Endodermal cell (in vitro differentiated cells): ENCODE measurements around the gene EPHA2. TPM values are rescaled to one million over a fixed set of nuclear protein-coding genes. Genes with fewer than 3 reads are reported as not detected.

Source experiments
- DNase-seq: peaks from one replicate; pipeline ENCODE4 v3.0.0-alpha.2; 2017
- H3K27ac ChIP-seq: 2 replicates; pipeline ENCODE4 v1.5.1; 2013; ENCODE audit warnings: mild to moderate bottlenecking, low read depth, low read length, moderate library complexity
- H3K27me3 ChIP-seq: 2 replicates; pipeline ENCODE4 v1.6.1; 2013; ENCODE audit warnings: mild to moderate bottlenecking, low read length, moderate library complexity; ENCODE audit not compliant: insufficient read depth, control insufficient read depth, poor library complexity, severe bottlenecking
- H3K36me3 ChIP-seq: 2 replicates; pipeline ENCODE4 v1.7.0; 2013; ENCODE audit warnings: mild to moderate bottlenecking, low read length, moderate library complexity; ENCODE audit not compliant: control insufficient read depth, insufficient read depth
- H3K4me1 ChIP-seq: one replicate; pipeline ENCODE4 v1.7.0; 2013; ENCODE audit warnings: low read length; ENCODE audit not compliant: control insufficient read depth, insufficient read depth
- H3K4me3 ChIP-seq: 2 replicates; pipeline ENCODE4 v1.5.1; 2013; ENCODE audit warnings: mild to moderate bottlenecking, low read length, moderate library complexity
- H3K9ac ChIP-seq: 2 replicates; pipeline ENCODE4 v1.6.1; 2013; ENCODE audit warnings: mild to moderate bottlenecking, low read length, moderate library complexity; ENCODE audit not compliant: poor library complexity, severe bottlenecking; ENCODE audit errors: extremely low read depth
- H3K9me3 ChIP-seq: 2 replicates; pipeline ENCODE4 v1.6.1; 2013; ENCODE audit warnings: mild to moderate bottlenecking, low read length, moderate library complexity; ENCODE audit not compliant: control insufficient read depth
- H3K27ac Mint-ChIP-seq: 2 replicates; pipeline ENCODE4 v1.8.0; 2020; ENCODE audit warnings: mixed read lengths
- H3K27me3 Mint-ChIP-seq: 2 replicates; pipeline ENCODE4 v1.8.0; 2021; ENCODE audit warnings: mild to moderate bottlenecking, mixed read lengths; ENCODE audit not compliant: insufficient read depth
- H3K36me3 Mint-ChIP-seq: 2 replicates; pipeline ENCODE4 v1.8.0; 2020; ENCODE audit warnings: low read depth, mixed read lengths
- H3K4me1 Mint-ChIP-seq: 2 replicates; pipeline ENCODE4 v1.8.0; 2020; ENCODE audit warnings: mixed read lengths
- H3K4me3 Mint-ChIP-seq: 2 replicates; pipeline ENCODE4 v1.8.0; 2020; ENCODE audit warnings: mild to moderate bottlenecking, moderate library complexity, mixed read lengths
- H3K9me3 Mint-ChIP-seq: 2 replicates; pipeline ENCODE4 v1.8.0; 2020; ENCODE audit warnings: mild to moderate bottlenecking, mixed read lengths
- WGBS, 2 experiments: methylation state at CpG; one replicate each; pipeline versions ENCODE4 v1.1.5 to v1.1.7; 2013; ENCODE audit warnings: missing lambda C conversion rate in 2 of 2, mixed read lengths in 1 of 2; ENCODE audit not compliant: insufficient coverage in 1 of 2, insufficient read length in 1 of 2; 5-methylcytosine and 5-hydroxymethylcytosine counted together
- total RNA-seq, 2 donors: library from RNA; stranded (reverse); fragmentation: NEBNext Ultra II Directional in 1 of 2; extraction: Animal tissue kit (Norgen Biotek cat#: 25700) in 1 of 2; gene quantifications; 2 replicates in 1 of 2; 3 replicates in 1 of 2; pipeline ENCODE4 v1.2.1, GENCODE V29; 2021
- TF ChIP-seq, protein P1 (sequence below): fragments of 200-600 bp; sonication (generic); conservative IDR thresholded peaks from 2 replicates; pipeline ENCODE4 v1.5.0; 2021; ENCODE audit warnings: antibody characterized with exemption, mild to moderate bottlenecking

Gene EPHA2
- total RNA-seq, 2 donors from 2014 or later = 56.5 to 64.3 TPM

DNA sequence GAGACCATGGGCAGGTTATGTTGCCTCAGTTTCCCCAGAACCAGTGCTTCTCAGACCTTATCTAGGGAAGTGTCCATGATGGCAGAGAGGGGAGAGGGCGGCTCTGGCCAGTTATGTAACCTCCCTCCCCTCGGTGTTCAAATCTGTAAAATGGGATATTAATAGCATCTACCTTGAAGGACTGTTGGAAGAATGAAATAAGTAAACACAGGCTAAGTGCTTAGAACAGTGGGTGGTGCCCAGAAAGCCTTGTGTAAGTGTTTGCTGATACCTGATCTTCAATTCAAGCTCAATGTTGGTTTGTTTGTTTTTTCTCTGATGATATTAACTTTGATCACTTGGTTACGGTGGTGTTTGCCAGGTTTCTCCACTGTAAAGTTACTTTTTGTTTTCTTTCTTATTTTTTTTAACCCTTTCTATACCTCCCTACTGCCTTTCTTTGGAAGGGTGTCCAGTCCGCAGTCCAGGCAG is 34.9 kb downstream of the EPHA2 start:
- WGBS, 2 experiments = 79 to 93% methylated on average over 2 to 4 of the region's 4 CpGs
- Histone ChIP-seq H3K36me3 (peaks cover 33% of the 10 kb centered on the region), H3K27ac (no peak overlapping the region), H3K4me3 (no peak overlapping the region), H3K27me3 (no peaks in the 10 kb centered on the region), H3K9ac (no peak overlapping the region), H3K4me1 (peaks cover 25% of the 10 kb centered on the region), H3K9me3 (no peaks in the 10 kb centered on the region)
- H3K27ac Mint-ChIP-seq = peak overlapping the region; percentile 75
- DNase-seq = no peak
- no peaks in the 10 kb centered on the region for H3K9me3 Mint-ChIP-seq
- peaks cover 62% of the 10 kb centered on the region for H3K4me1 Mint-ChIP-seq
- H3K4me3 Mint-ChIP-seq = no peak overlapping the region
- peaks cover 25% of the 10 kb centered on the region for H3K36me3 Mint-ChIP-seq
- TF ChIP-seq, protein P1, sequence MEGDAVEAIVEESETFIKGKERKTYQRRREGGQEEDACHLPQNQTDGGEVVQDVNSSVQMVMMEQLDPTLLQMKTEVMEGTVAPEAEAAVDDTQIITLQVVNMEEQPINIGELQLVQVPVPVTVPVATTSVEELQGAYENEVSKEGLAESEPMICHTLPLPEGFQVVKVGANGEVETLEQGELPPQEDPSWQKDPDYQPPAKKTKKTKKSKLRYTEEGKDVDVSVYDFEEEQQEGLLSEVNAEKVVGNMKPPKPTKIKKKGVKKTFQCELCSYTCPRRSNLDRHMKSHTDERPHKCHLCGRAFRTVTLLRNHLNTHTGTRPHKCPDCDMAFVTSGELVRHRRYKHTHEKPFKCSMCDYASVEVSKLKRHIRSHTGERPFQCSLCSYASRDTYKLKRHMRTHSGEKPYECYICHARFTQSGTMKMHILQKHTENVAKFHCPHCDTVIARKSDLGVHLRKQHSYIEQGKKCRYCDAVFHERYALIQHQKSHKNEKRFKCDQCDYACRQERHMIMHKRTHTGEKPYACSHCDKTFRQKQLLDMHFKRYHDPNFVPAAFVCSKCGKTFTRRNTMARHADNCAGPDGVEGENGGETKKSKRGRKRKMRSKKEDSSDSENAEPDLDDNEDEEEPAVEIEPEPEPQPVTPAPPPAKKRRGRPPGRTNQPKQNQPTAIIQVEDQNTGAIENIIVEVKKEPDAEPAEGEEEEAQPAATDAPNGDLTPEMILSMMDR = no peak
- H3K27me3 Mint-ChIP-seq = no peaks in the 10 kb centered on the region

DNA sequence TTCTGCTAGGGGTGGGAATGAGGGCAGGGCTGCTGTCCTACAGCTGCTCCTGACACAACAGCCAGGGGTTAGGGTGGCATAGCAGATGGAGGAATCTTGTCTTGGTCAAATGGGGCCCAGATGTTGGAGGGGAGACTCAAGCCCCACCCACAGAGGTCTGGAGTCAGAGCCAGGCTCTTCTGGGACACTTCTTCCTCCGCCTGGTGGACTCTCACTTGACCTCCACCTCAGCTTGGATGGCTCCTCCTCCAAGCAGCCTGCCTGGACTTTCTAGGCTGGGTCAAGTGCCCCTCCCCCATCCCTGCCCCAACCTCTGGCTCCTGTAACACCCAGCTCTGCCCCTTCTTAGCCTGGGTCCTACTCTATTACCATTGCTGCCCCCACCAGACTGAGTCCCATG is 35.5 kb downstream of the EPHA2 start:
- peaks cover 66% of the 10 kb centered on the region for H3K4me1 Mint-ChIP-seq
- no peaks in the 10 kb centered on the region for H3K9me3 ChIP-seq
- H3K36me3 Mint-ChIP-seq = peaks cover 21% of the 10 kb centered on the region
- H3K27me3 ChIP-seq = no peaks in the 10 kb centered on the region
- no peak overlapping the region for H3K4me3 ChIP-seq
- H3K9me3 Mint-ChIP-seq = no peaks in the 10 kb centered on the region
- no peaks in the 10 kb centered on the region for H3K27me3 Mint-ChIP-seq
- TF ChIP-seq, protein P1 = no peak
- WGBS, 2 experiments = 88 to 94% methylated on average over 1 of the region's 1 CpG
- DNase-seq = peak; percentile 88
- no peak overlapping the region for H3K27ac ChIP-seq
- H3K36me3 ChIP-seq = peaks cover 27% of the 10 kb centered on the region
- H3K27ac Mint-ChIP-seq = peak overlapping the region; percentile 39
- H3K4me1 ChIP-seq = peaks cover 25% of the 10 kb centered on the region
- H3K4me3 Mint-ChIP-seq = no peak overlapping the region
- H3K9ac ChIP-seq = no peak overlapping the region

DNA sequence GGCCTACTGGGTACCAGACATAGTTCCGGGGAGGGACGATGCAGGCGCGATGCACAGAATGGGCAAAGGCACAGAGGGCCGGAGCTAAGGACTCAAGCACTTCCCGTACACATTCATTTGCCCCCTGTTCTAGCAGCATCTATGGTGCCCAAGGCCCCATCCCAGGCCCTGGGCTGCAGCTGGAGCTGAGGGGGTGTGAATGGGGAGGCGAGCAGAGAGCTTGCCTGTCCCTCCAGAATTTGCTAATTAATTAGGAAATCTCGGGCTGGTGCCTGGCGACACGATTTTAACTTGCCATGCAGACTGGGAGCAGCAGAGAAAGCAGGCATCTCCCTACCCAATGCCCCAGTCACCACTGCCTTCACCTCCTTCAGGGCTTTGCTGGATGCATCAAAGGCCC is 35.9 kb downstream of the EPHA2 start:
- Mint-ChIP-seq H3K27ac (peak overlapping the region; percentile 65), H3K27me3 (no peaks in the 10 kb centered on the region), H3K4me1 (peaks cover 71% of the 10 kb centered on the region), H3K9me3 (no peaks in the 10 kb centered on the region), H3K36me3 (peaks cover 19% of the 10 kb centered on the region), H3K4me3 (no peak overlapping the region)
- no peak overlapping the region for H3K27ac ChIP-seq
- TF ChIP-seq, protein P1 = no peak
- DNase-seq = peak; percentile 59
- peaks cover 23% of the 10 kb centered on the region for H3K36me3 ChIP-seq
- no peaks in the 10 kb centered on the region for H3K9me3 ChIP-seq
- H3K4me3 ChIP-seq = no peak overlapping the region
- H3K27me3 ChIP-seq = no peaks in the 10 kb centered on the region
- 90 to 91% methylated on average over 6 to 10 of the region's 10 CpGs for WGBS, 2 experiments
- no peak overlapping the region for H3K9ac ChIP-seq
- peaks cover 28% of the 10 kb centered on the region for H3K4me1 ChIP-seq
